ENCODE results near the gene GPR156. TPM values are rescaled to one million over a fixed set of nuclear protein-coding genes. Genes with fewer than 3 reads are reported as not detected.
A peak's percentile ranks its signal among the peaks of the same experiment; 100 is the strongest.

GPR156 gene
- total and polyA plus RNA-seq, 9 of the 15 experiments (the other 6 are each of a cell fraction or from before 2014, with no cell fraction given), result 0.07 to 0.14 (median 0.12) TPM; not detected in 5

- POLR2A ChIA-PET, result no interaction called here
- no peaks in the 10 kb centered on the region for H3K9me1 ChIP-seq (ENCODE audit: control insufficient read depth, insufficient read depth, low read length)
- H3K27ac ChIP-seq (ENCODE audit: extremely low read depth, low read depth, low read length), result no peak overlapping the region
- H3K4me2 ChIP-seq (ENCODE audit: insufficient read depth, low read length), result no peak overlapping the region
- DNase-seq (ENCODE audit: extremely low read depth in 1 of 4, low spot score in 3 of 4), result no peak
- H4K20me1 ChIP-seq (replicated peaks; ENCODE audit: control insufficient read depth, insufficient read depth, low read length), result no peaks in the 10 kb centered on the region
- WGBS (ENCODE audit: insufficient coverage, low coverage, missing lambda C conversion rate), result 0% methylated on average over 6 of the region's 6 CpGs
- no peaks in the 10 kb centered on the region for H3K9me3 ChIP-seq (replicated peaks; ENCODE audit: control insufficient read depth, insufficient read depth, low read depth, low read length)
- H3K9ac ChIP-seq (ENCODE audit: insufficient read depth in 1 of 2, low read depth in 2 of 2, low read length in 2 of 2), result no peak overlapping the region
- H3K79me2 ChIP-seq (ENCODE audit: control insufficient read depth, insufficient read depth, low read length), result no peaks in the 10 kb centered on the region
- ATAC-seq, result no peak
- intact Hi-C loops (cut with micrococcal nuclease) (no loop called here), in situ Hi-C loops (cut with MboI) (no loop called here)
- no peaks in the 10 kb centered on the region for H3K27me3 ChIP-seq (ENCODE audit: control insufficient read depth in 2 of 2, insufficient read depth in 2 of 2, low read length in 2 of 2)
- FAIRE-seq, result no peak
- H2AFZ ChIP-seq (ENCODE audit: low read depth, low read length), result no peak overlapping the region
- no TSS peak for BruUV-seq (replicated peaks)
- CTCF ChIA-PET (ENCODE audit: low intra/inter-chr PET ratio), result no interaction called here
- H3K36me3 ChIP-seq (ENCODE audit: control insufficient read depth, insufficient read depth, low read length), result no peaks in the 10 kb centered on the region
- no peak overlapping the region for H3K4me3 ChIP-seq
- H3K4me1 ChIP-seq (replicated peaks in 1 of 2; ENCODE audit: control insufficient read depth in 2 of 2, insufficient read depth in 2 of 2, low read length in 2 of 2), result no peaks in the 10 kb centered on the region
- TF ChIP-seq TRIM24 (IDR thresholded peaks at IDR 0.05) (no peak), CTCF (IDR thresholded peaks at IDR 0.05 in 2 of 3, conservative IDR thresholded peaks at IDR 0.05 in 1 of 3; ENCODE audit: insufficient read depth in 2 of 3, low read depth in 1 of 3, low read length in 3 of 3) (peak in 1 of 3 experiments; percentile 20; a peak in 1 of 6 replicates)
Measured at GRCh38 chr3:120147072-120147871, 137.8 kb downstream of the GPR156 start.

Measured in K562 (cell line).